Stromal cell of bone marrow (primary cell): ENCODE results near the gene SMCHD1.

Experiments
- DNase-seq: peaks from one replicate; pipeline ENCODE4 v3.0.0-alpha.2; 2012; ENCODE audit warnings: low read depth

SMCHD1 gene

GRCh38 chr18:2655178-2655953, at the start of gene SMCHD1:
Gene SMCHD1 (plus strand): TSS chr18:2655726. CDS start chr18:2656076, 350 bp downstream.
- peak; percentile 57 for DNase-seq

GRCh38 chr18:2606335-2606734, 49.2 kb upstream of the SMCHD1 start:
- no peak for DNase-seq

- DNase-seq = no peak
Measured at GRCh38 chr18:2609604-2610003, 45.9 kb upstream of the SMCHD1 start.

- no peak for DNase-seq
Measured at GRCh38 chr18:2610549-2610948, 45.0 kb upstream of the SMCHD1 start.

- DNase-seq = no peak
Measured at GRCh38 chr18:2612996-2613395, 42.5 kb upstream of the SMCHD1 start.

- DNase-seq = no peak
Measured at GRCh38 chr18:2617401-2617998, 38.0 kb upstream of the SMCHD1 start.

GRCh38 chr18:2618009-2618408, 37.5 kb upstream of the SMCHD1 start:
- no peak for DNase-seq

- DNase-seq = no peak
Measured at GRCh38 chr18:2625217-2625616, 30.3 kb upstream of the SMCHD1 start.

- peak; percentile 28 for DNase-seq
Measured at GRCh38 chr18:2627821-2628276, 27.7 kb upstream of the SMCHD1 start.

GRCh38 chr18:2629003-2629402, 26.5 kb upstream of the SMCHD1 start:
- DNase-seq = no peak

- DNase-seq = no peak
Measured at GRCh38 chr18:2635586-2635985, 19.9 kb upstream of the SMCHD1 start.

- DNase-seq = no peak
Measured at GRCh38 chr18:2636126-2636631, 19.3 kb upstream of the SMCHD1 start.

GRCh38 chr18:2641638-2642037, 13.9 kb upstream of the SMCHD1 start:
- DNase-seq = peak; percentile 41

- DNase-seq = no peak
Measured at GRCh38 chr18:2642771-2643170, 12.8 kb upstream of the SMCHD1 start.

- no peak for DNase-seq
Measured at GRCh38 chr18:2644535-2644934, 11.0 kb upstream of the SMCHD1 start.

GRCh38 chr18:2651981-2652380, 3.5 kb upstream of the SMCHD1 start:
- DNase-seq = no peak

- DNase-seq = no peak
Measured at GRCh38 chr18:2653467-2653866, 2.1 kb upstream of the SMCHD1 start.

- no peak for DNase-seq
Measured at GRCh38 chr18:2654169-2654927, 1.2 kb upstream of the SMCHD1 start.

GRCh38 chr18:2654928-2655177, 673 bp upstream of the SMCHD1 start:
- no peak for DNase-seq

GRCh38 chr18:2655954-2656236, 369 bp downstream of the SMCHD1 start:
- DNase-seq = no peak

GRCh38 chr18:2656237-2656980, 883 bp downstream of the SMCHD1 start:
- no peak for DNase-seq

GRCh38 chr18:2656981-2657512, 1.5 kb downstream of the SMCHD1 start:
- DNase-seq = no peak
